ENCODE measurements around the gene SNX6.
"Not testable (repeated sequence)": the region's sequence is repeated elsewhere in the genome, so short reads cannot be mapped to it uniquely, and the experiment has no call there.

The SNX6 gene

GRCh38 chr14:34524216-34524615, 105.7 kb downstream of the SNX6 start:
- DNase-seq = not testable (repeated sequence)

- no peak for DNase-seq
Measured at GRCh38 chr14:34522496-34522895, 107.5 kb downstream of the SNX6 start.

DNA sequence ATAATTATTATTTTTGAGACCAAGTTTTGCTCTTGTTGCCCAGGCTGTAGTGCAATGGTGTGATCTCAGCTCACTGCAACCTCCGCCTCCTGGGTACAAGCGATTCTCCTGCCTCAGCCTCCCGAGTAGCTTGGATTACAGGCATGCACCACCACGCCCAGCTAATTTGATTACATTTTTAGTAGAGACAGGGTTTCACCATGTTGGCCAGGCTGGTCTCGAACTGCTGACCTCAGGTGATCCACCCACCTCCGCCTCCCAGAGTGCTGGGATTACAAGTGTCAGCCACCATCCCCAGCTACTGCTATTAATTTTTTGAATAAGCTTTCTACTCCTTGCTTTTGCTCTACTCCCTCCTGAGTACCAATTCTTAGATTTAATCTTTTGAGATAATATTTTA, 108.9 kb downstream of the SNX6 start:
- DNase-seq = not testable (repeated sequence)

GRCh38 chr14:34520304-34520970, 109.5 kb downstream of the SNX6 start:
- DNase-seq = not testable (repeated sequence)

Data from amygdala (tissue), 56 donors.